Ascending aorta (tissue), 2 donors: ENCODE data around the gene EFNB3. TPM values are rescaled to one million over a fixed set of nuclear protein-coding genes. Genes with fewer than 3 reads are reported as not detected.

Experiments
- DNase-seq, 2 donors: peaks; one replicate each; pipeline ENCODE4 v3.0.0-alpha.2; 2019; ENCODE audit warnings: low spot score in 2 of 2
- H3K27ac ChIP-seq, 2 donors: fragments of 200-600 bp; sonication (generic); one replicate each; pipeline ENCODE4 v1.5.1; 2016 to 2017; ENCODE audit warnings: mild to moderate bottlenecking in 1 of 2
- H3K27me3 ChIP-seq: fragments of 200-600 bp; sonication (generic); one replicate; pipeline ENCODE4 v1.5.1; 2017
- H3K36me3 ChIP-seq, 2 donors: fragments of 200-600 bp; sonication (generic); one replicate each; pipeline ENCODE4 v1.5.1; 2016
- H3K4me1 ChIP-seq, 2 donors: fragments of 200-600 bp; sonication (generic); one replicate each; pipeline ENCODE4 v1.5.1; 2016 to 2017; ENCODE audit warnings: mild to moderate bottlenecking in 1 of 2
- H3K4me3 ChIP-seq, 2 donors: fragments of 200-600 bp; sonication (generic); one replicate each; pipeline ENCODE4 v1.5.1; 2016 to 2017; ENCODE audit warnings: mild to moderate bottlenecking in 1 of 2
- H3K9me3 ChIP-seq, 2 donors: fragments of 200-600 bp; sonication (generic); one replicate each; pipeline ENCODE4 v1.5.1; 2016
- CTCF ChIP-seq, 3 experiments: fragments of 200-600 bp in 2 of 3; fragments of 450-650 bp in 1 of 3; sonication (generic) in 2 of 3; IDR thresholded peaks; one replicate each; pipeline ENCODE4 v1.5.1; 2016 to 2019; ENCODE audit warnings: antibody characterized with exemption in 3 of 3, mild to moderate bottlenecking in 1 of 3, moderate library complexity in 1 of 3
- intact Hi-C: fragments of 100-400 bp; cut with DNase I; formaldehyde crosslinking; loops from one replicate; pipeline ENCODE4 v1.15.1; 2023
- total RNA-seq: library from RNA; depleted of rRNA; stranded (reverse); fragments of >200 nt; gene quantifications from one replicate; pipeline ENCODE4 v1.1.0, GENCODE V29; 2016

Gene EFNB3
- total RNA-seq, 1 donor from 2014 or later = not detected

DNA sequence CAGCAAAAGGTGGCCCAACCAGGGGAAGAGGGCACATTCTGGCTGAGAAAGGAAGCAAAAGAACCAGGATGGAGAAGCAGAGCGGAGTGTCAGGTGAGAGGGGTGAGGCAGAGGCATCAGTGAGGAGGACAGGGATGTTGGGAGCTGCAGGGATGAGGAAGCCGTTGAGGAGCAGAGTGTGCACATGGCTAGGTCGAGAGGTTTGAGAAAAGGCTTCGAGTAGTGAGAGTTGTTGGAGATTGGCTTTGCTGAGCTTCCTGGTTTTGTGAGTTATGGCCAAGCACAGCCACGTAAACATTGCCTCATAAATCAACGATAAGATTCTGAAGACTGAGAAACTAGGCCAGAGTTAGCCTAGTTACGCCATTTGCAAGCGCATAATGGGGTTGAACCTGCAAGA is 39.4 kb downstream of the EFNB3 start:
- Histone ChIP-seq H3K27ac (no peak overlapping the region), H3K4me3 (no peak overlapping the region), H3K9me3 (no peaks in the 10 kb centered on the region), H3K4me1 (no peaks in the 10 kb centered on the region), H3K27me3 (no peaks in the 10 kb centered on the region), H3K36me3 (no peaks in the 10 kb centered on the region)
- no peak for TF ChIP-seq CTCF (IDR thresholded peaks at IDR 0.05)
- intact Hi-C loops = loop anchor here (5.0 kb wide), 1 partner anchor 243 kb away; no protein-coding TSS in a partner anchor
- no peak for DNase-seq

- Histone ChIP-seq H3K36me3 (no peaks in the 10 kb centered on the region), H3K9me3 (no peaks in the 10 kb centered on the region), H3K27me3 (no peaks in the 10 kb centered on the region), H3K4me3 (no peak overlapping the region), H3K4me1 (no peaks in the 10 kb centered on the region), H3K27ac (no peak overlapping the region)
- peak in 1 of 2 donors; percentile 76 for DNase-seq
- no peak for TF ChIP-seq CTCF (IDR thresholded peaks at IDR 0.05)
- intact Hi-C loops = no loop called here
Measured at GRCh38 chr17:7745748-7746470, 40.9 kb downstream of the EFNB3 start.

GRCh38 chr17:7747635-7748071 is 42.7 kb downstream of the EFNB3 start:
- H3K27ac ChIP-seq = no peak overlapping the region
- no peak for TF ChIP-seq CTCF (IDR thresholded peaks at IDR 0.05)

DNA sequence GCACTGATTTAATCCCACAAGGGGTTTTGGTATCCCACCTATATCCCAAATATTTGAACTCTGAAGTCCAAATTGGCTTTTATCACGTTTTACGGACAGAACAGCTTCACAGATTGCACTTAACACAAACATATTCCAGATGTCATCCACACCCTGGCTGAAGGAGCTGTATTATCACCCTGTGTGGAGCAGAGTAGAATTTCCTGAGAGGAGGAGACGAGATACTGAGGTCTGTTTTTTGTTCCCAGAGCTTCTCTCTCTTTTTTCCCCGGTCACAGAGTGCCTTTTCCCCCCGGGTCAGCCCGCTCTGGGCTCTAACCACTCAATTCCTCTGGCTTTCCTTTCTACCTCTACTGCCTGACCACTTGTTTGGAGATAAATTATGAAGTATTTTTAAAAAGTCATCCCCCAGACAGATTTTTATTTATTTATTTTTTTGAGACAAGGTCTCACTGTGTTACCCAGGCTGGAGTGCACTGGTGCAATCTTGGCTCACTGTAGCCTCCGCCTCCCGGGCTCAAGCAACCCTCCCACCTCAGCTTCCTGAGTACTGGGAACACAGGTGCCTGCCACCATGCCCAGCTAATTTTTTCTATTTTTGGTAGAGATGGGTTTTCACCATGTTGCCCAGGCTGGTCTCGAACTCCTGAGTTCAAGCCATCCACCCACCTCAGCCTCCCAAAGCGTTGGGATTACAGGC is 43.2 kb downstream of the EFNB3 start:
- intact Hi-C loops = no loop called here
- H3K4me1 ChIP-seq = no peaks in the 10 kb centered on the region
- H3K27ac ChIP-seq = no peak overlapping the region

More at GRCh38 chr17:7747635-7748071, 42.7 kb downstream of the EFNB3 start:
- Histone ChIP-seq H3K9me3 (no peaks in the 10 kb centered on the region), H3K27me3 (no peaks in the 10 kb centered on the region), H3K36me3 (no peaks in the 10 kb centered on the region), H3K4me1 (no peaks in the 10 kb centered on the region), H3K4me3 (no peak overlapping the region)
- DNase-seq = peak in 1 of 2 donors; percentile 19
- intact Hi-C loops = no loop called here

GRCh38 chr17:7750321-7750821 is 45.4 kb downstream of the EFNB3 start:
- no peak overlapping the region for H3K4me3 ChIP-seq
- H3K9me3 ChIP-seq = no peaks in the 10 kb centered on the region
- H3K27ac ChIP-seq = no peak overlapping the region
- no peaks in the 10 kb centered on the region for H3K4me1 ChIP-seq
- DNase-seq = no peak
- H3K36me3 ChIP-seq = no peaks in the 10 kb centered on the region
- H3K27me3 ChIP-seq = no peaks in the 10 kb centered on the region
- no peak for TF ChIP-seq CTCF (IDR thresholded peaks at IDR 0.05)
- intact Hi-C loops = no loop called here

More for the DNA sequence above, 43.2 kb downstream of the EFNB3 start:
- DNase-seq = peak in 1 of 2 donors; percentile 16
- H3K27me3 ChIP-seq = no peaks in the 10 kb centered on the region
- H3K36me3 ChIP-seq = no peaks in the 10 kb centered on the region
- TF ChIP-seq CTCF (IDR thresholded peaks at IDR 0.05) = no peak
- H3K9me3 ChIP-seq = no peaks in the 10 kb centered on the region
- no peak overlapping the region for H3K4me3 ChIP-seq
